PC-9 (cell line): ENCODE data around the gene BAIAP2. TPM values are rescaled to one million over a fixed set of nuclear protein-coding genes. Genes with fewer than 3 reads are reported as not detected.

Experiments used
- BruUV-seq: library from RNA; stranded (reverse); fragments of 400-500 nt; replicated peaks from 2 replicates; lab custom pipeline; 2021; lab: Mats Ljungman, UMichigan
- CTCF ChIA-PET: fragments of 300-600 bp; sonication (Branson Sonifier 250); formaldehyde crosslinking; loops from one replicate; lab custom pipeline; 2022; ENCODE audit warnings: antibody characterized with exemption; lab: Charles Lee
- POLR2A ChIA-PET: fragments of 300-600 bp; sonication (Branson Sonifier 250); formaldehyde crosslinking; loops from one replicate; lab custom pipeline; 2022; ENCODE audit warnings: antibody characterized with exemption; ENCODE audit not compliant: unreplicated experiment; lab: Charles Lee
- DNase-seq, 2 experiments: peaks; one replicate each; pipeline versions ENCODE4 v3.0.0 to v3.0.0-alpha.2; 2015 to 2022; ENCODE audit warnings: mixed read lengths in 1 of 2
- H2AFZ ChIP-seq: fragments of 200-600 bp; sonication (generic); 2 replicates; pipeline ENCODE4 v1.8.1; 2017; ENCODE audit warnings: antibody characterized with exemption
- H3F3A ChIP-seq: fragments of 200-600 bp; sonication (generic); 2 replicates; pipeline ENCODE4 v1.8.1; 2017; ENCODE audit warnings: antibody characterized with exemption, mild to moderate bottlenecking, low read depth; ENCODE audit not compliant: insufficient read depth
- H3K27ac ChIP-seq: fragments of 200-600 bp; sonication (generic); 2 replicates; pipeline ENCODE4 v1.6.1; 2016; ENCODE audit warnings: mixed run types
- H3K27me3 ChIP-seq: fragments of 200-600 bp; sonication (generic); 2 replicates; pipeline ENCODE4 v1.6.1; 2016; ENCODE audit warnings: low read depth, mixed run types; ENCODE audit not compliant: insufficient read depth
- H3K36me3 ChIP-seq: fragments of 200-600 bp; sonication (generic); 2 replicates; pipeline ENCODE4 v1.6.1; 2016; ENCODE audit warnings: low read depth, mixed run types
- H3K4me1 ChIP-seq: fragments of 200-600 bp; sonication (generic); replicated peaks from 2 replicates; pipeline ENCODE4 v1.6.1; 2016; ENCODE audit warnings: mixed run types; ENCODE audit not compliant: insufficient read depth
- H3K4me2 ChIP-seq: fragments of 200-600 bp; sonication (generic); 2 replicates; pipeline ENCODE4 v1.6.1; 2017; ENCODE audit warnings: mixed run types
- H3K4me3 ChIP-seq: fragments of 200-600 bp; sonication (generic); 2 replicates; pipeline ENCODE4 v1.6.1; 2016; ENCODE audit warnings: mixed run types
- H3K79me2 ChIP-seq: fragments of 200-600 bp; sonication (generic); 2 replicates; pipeline ENCODE4 v1.6.1; 2017; ENCODE audit warnings: low read depth, mixed run types
- H3K9me2 ChIP-seq: fragments of 200-600 bp; sonication (generic); 2 replicates; pipeline ENCODE4 v1.8.1; 2017; ENCODE audit warnings: mild to moderate bottlenecking; ENCODE audit not compliant: insufficient read depth
- H3K9me3 ChIP-seq: fragments of 200-600 bp; sonication (generic); 2 replicates; pipeline ENCODE4 v1.8.1; 2016; ENCODE audit warnings: low read depth; ENCODE audit not compliant: insufficient read depth
- H4K20me1 ChIP-seq: fragments of 200-600 bp; sonication (generic); 2 replicates; pipeline ENCODE4 v1.8.1; 2017; ENCODE audit not compliant: insufficient read depth
- CTCF ChIP-seq: fragments of 200-600 bp; sonication (generic); conservative IDR thresholded peaks from 2 replicates; pipeline ENCODE4 v1.6.1; 2017; ENCODE audit warnings: mixed run types, antibody characterized with exemption, mild to moderate bottlenecking, moderate library complexity
- EZH2 ChIP-seq: fragments of 200-600 bp; sonication (generic); IDR thresholded peaks from 2 replicates; pipeline ENCODE4 v1.8.0; 2017; ENCODE audit warnings: antibody characterized with exemption, low read depth
- intact Hi-C: fragments of 100-400 bp; cut with micrococcal nuclease; formaldehyde crosslinking; loops from one replicate; pipeline ENCODE4 v1.10.0; 2022; ENCODE audit not compliant: unreplicated experiment
- total RNA-seq: library from RNA; stranded (reverse); gene quantifications from 2 replicates; pipeline ENCODE4 v1.2.3, GENCODE V29; 2021

The BAIAP2 gene
- total RNA-seq, 1 experiment from 2014 or later: 125 TPM

GRCh38 chr17:81142301-81143199, 107.6 kb downstream of the BAIAP2 start:
- H4K20me1 ChIP-seq: no peaks in the 10 kb centered on the region
- H3K9me2 ChIP-seq: no peaks in the 10 kb centered on the region
- H2AFZ ChIP-seq: no peak overlapping the region
- peak; percentile 42 to 87 for DNase-seq
- no peaks in the 10 kb centered on the region for H3K79me2 ChIP-seq
- H3K4me2 ChIP-seq: no peak overlapping the region
- H3K9me3 ChIP-seq: no peaks in the 10 kb centered on the region
- H3K27me3 ChIP-seq: no peaks in the 10 kb centered on the region
- no peak overlapping the region for H3K4me3 ChIP-seq
- intact Hi-C loops: loop anchor here (5.0 kb wide), 1 partner anchor 60 kb away; no protein-coding TSS in a partner anchor
- no peaks in the 10 kb centered on the region for H3K4me1 ChIP-seq
- TF ChIP-seq EZH2: no peak
- TF ChIP-seq CTCF: peak; percentile 67
- H3K36me3 ChIP-seq: no peaks in the 10 kb centered on the region
- ChIA-PET POLR2A (interaction anchor here (0.6 to 0.7 kb wide), 2 partner anchors 366 to 431 kb away, joined by 4 to 11 read pairs; no protein-coding TSS in a partner anchor), CTCF (interaction anchor here (0.6 to 1.1 kb wide), 6 partner anchors 27 to 687 kb away, joined by 3 to 6 read pairs (median 3); no protein-coding TSS in a partner anchor)
- H3K27ac ChIP-seq: no peak overlapping the region
- BruUV-seq: no TSS peak
- 0 out of 2 replicates have a peak, but pooled peaks cover 1% of the 10 kb centered on the region for H3F3A ChIP-seq

- H3K4me1 ChIP-seq: no peaks in the 10 kb centered on the region
- DNase-seq: no peak
- no peaks in the 10 kb centered on the region for H3K27me3 ChIP-seq
- no peaks in the 10 kb centered on the region for H3K9me3 ChIP-seq
- H4K20me1 ChIP-seq: no peaks in the 10 kb centered on the region
- ChIA-PET CTCF (interaction anchor here (0.6 kb wide), 1 partner anchor 549 kb away, joined by 3 read pairs; no protein-coding TSS in a partner anchor), POLR2A (interaction anchor here (0.6 kb wide), 1 partner anchor 365 kb away, joined by 11 read pairs; no protein-coding TSS in a partner anchor)
- no peak for TF ChIP-seq EZH2
- TF ChIP-seq CTCF: no peak
- H3F3A ChIP-seq: no peaks in the 10 kb centered on the region
- no peak overlapping the region for H2AFZ ChIP-seq
- no TSS peak for BruUV-seq
- intact Hi-C loops: loop anchor here (5.0 kb wide), 1 partner anchor 59 kb away; no protein-coding TSS in a partner anchor
- no peaks in the 10 kb centered on the region for H3K79me2 ChIP-seq
- no peaks in the 10 kb centered on the region for H3K9me2 ChIP-seq
- no peak overlapping the region for H3K4me3 ChIP-seq
- H3K36me3 ChIP-seq: no peaks in the 10 kb centered on the region
- no peak overlapping the region for H3K27ac ChIP-seq
- H3K4me2 ChIP-seq: no peak overlapping the region
Observed at GRCh38 chr17:81143200-81143527, 108.2 kb downstream of the BAIAP2 start.

GRCh38 chr17:81143717-81144422, 108.9 kb downstream of the BAIAP2 start:
- Histone ChIP-seq H3K27me3 (no peaks in the 10 kb centered on the region), H3K27ac (no peak overlapping the region), H2AFZ (no peak overlapping the region), H3K79me2 (no peaks in the 10 kb centered on the region), H3F3A (no peaks in the 10 kb centered on the region), H3K4me2 (no peak overlapping the region), H3K4me3 (no peak overlapping the region), H3K36me3 (no peaks in the 10 kb centered on the region), H3K4me1 (no peaks in the 10 kb centered on the region), H3K9me2 (no peaks in the 10 kb centered on the region), H4K20me1 (no peaks in the 10 kb centered on the region), H3K9me3 (no peaks in the 10 kb centered on the region)
- BruUV-seq: no TSS peak
- DNase-seq: no peak
- intact Hi-C loops: loop anchor here (5.0 kb wide), 1 partner anchor 58 kb away; no protein-coding TSS in a partner anchor
- CTCF ChIA-PET: interaction anchor here (0.6 kb wide), 1 partner anchor 548 kb away, joined by 3 read pairs; no protein-coding TSS in a partner anchor
- TF ChIP-seq EZH2 (no peak), CTCF (no peak)
- POLR2A ChIA-PET: no interaction called here
